PC-3 (cell line): Measurements from ENCODE around the gene PUS7. TPM values are rescaled to one million over a fixed set of nuclear protein-coding genes. Genes with fewer than 3 reads are reported as not detected.
"Not testable (repeated sequence)": the region's sequence is repeated elsewhere in the genome, so short reads cannot be mapped to it uniquely, and the experiment has no call there.

ENCODE experiments used
- ATAC-seq: fragments of 200-7000 bp; cut with Tn5 transposase; 2 replicates; pipeline ENCODE4 v1.9.1; 2020; ENCODE audit warnings: mild to moderate bottlenecking, moderate library complexity
- BruUV-seq: library from RNA; stranded (reverse); fragments of 400-500 nt; replicated peaks from 2 replicates; lab custom pipeline; 2021; lab: Mats Ljungman, UMichigan
- CTCF ChIA-PET: fragments of 300-600 bp; sonication (Branson Sonifier 250); formaldehyde crosslinking; loops from one replicate; lab custom pipeline; 2022; ENCODE audit warnings: antibody characterized with exemption; lab: Charles Lee
- POLR2A ChIA-PET: fragments of 300-600 bp; sonication (Branson Sonifier 250); formaldehyde crosslinking; loops from one replicate; lab custom pipeline; 2022; ENCODE audit warnings: antibody characterized with exemption; ENCODE audit not compliant: unreplicated experiment; lab: Charles Lee
- DNase-seq: peaks from one replicate; pipeline ENCODE4 v3.0.0-alpha.2; 2015
- H2AFZ ChIP-seq: fragments of 300-600 bp; sonication (generic); 2 replicates; pipeline ENCODE4 v1.6.0; 2016; ENCODE audit warnings: antibody characterized with exemption, low read length
- H3F3A ChIP-seq: fragments of 300-600 bp; sonication (generic); one replicate; pipeline ENCODE4 v1.6.0; 2017; ENCODE audit warnings: antibody characterized with exemption, low read length, control low read depth, mild to moderate bottlenecking; ENCODE audit not compliant: unreplicated experiment
- H3K27ac ChIP-seq: fragments of 300-600 bp; sonication (generic); 2 replicates; pipeline ENCODE4 v1.5.1; 2016; ENCODE audit warnings: mild to moderate bottlenecking, low read length
- H3K27me3 ChIP-seq: fragments of 300-600 bp; sonication (generic); 2 replicates; pipeline ENCODE4 v1.6.1; 2016; ENCODE audit warnings: low read length, mixed read lengths
- H3K36me3 ChIP-seq: fragments of 300-600 bp; sonication (generic); 2 replicates; pipeline ENCODE4 v1.6.1; 2016; ENCODE audit warnings: low read depth, mixed run types, low read length, mixed read lengths
- H3K4me1 ChIP-seq: fragments of 300-600 bp; sonication (generic); 2 replicates; pipeline ENCODE4 v1.5.1; 2016; ENCODE audit warnings: low read length; ENCODE audit not compliant: insufficient read depth
- H3K4me2 ChIP-seq: fragments of 300-600 bp; sonication (generic); 2 replicates; pipeline ENCODE4 v1.6.0; 2016; ENCODE audit warnings: low read length
- H3K4me3 ChIP-seq: fragments of 300-600 bp; sonication (generic); 2 replicates; pipeline ENCODE4 v1.5.1; 2016; ENCODE audit warnings: mild to moderate bottlenecking, low read length, mixed read lengths
- H3K79me2 ChIP-seq: fragments of 300-600 bp; sonication (generic); 2 replicates; pipeline ENCODE4 v1.6.1; 2017; ENCODE audit warnings: low read length, mixed read lengths
- H3K9ac ChIP-seq: fragments of 300-600 bp; sonication (generic); 2 replicates; pipeline ENCODE4 v1.6.0; 2016; ENCODE audit warnings: mild to moderate bottlenecking, low read length
- H3K9me2 ChIP-seq: fragments of 300-600 bp; sonication (generic); replicated peaks from 2 replicates; pipeline ENCODE4 v1.6.1; 2016; ENCODE audit warnings: mixed run types, low read length, mixed read lengths
- H3K9me3 ChIP-seq: fragments of 300-600 bp; sonication (generic); 2 replicates; pipeline ENCODE4 v1.6.1; 2016; ENCODE audit warnings: low read length, mixed read lengths
- H4K20me1 ChIP-seq: fragments of 300-600 bp; sonication (generic); 2 replicates; pipeline ENCODE4 v1.6.1; 2016; ENCODE audit warnings: low read length, mixed read lengths
- CTCF ChIP-seq: fragments of 300-600 bp; sonication (generic); conservative IDR thresholded peaks from 2 replicates; pipeline ENCODE4 v1.5.1; 2017; ENCODE audit warnings: antibody characterized with exemption, low read depth, mild to moderate bottlenecking, low read length
- EZH2 ChIP-seq: fragments of 300-600 bp; sonication (generic); IDR thresholded peaks from one replicate; pipeline ENCODE4 v1.6.1; 2017; ENCODE audit warnings: antibody characterized with exemption, mild to moderate bottlenecking, low read length; ENCODE audit not compliant: unreplicated experiment
- EZH2phosphoT487 ChIP-seq: fragments of 300-600 bp; sonication (generic); IDR thresholded peaks from 2 replicates; pipeline ENCODE4 v1.6.1; 2018; ENCODE audit warnings: mild to moderate bottlenecking, antibody characterized with exemption, low read length, borderline replicate concordance
- intact Hi-C: fragments of 100-400 bp; cut with micrococcal nuclease; formaldehyde crosslinking; loops from 2 replicates; pipeline ENCODE4 v1.9.0; 2023
- total RNA-seq: library from RNA; depleted of rRNA; stranded (reverse); fragments of >200 nt; gene quantifications from 2 replicates; pipeline ENCODE4 v1.2.3, GENCODE V29; 2014

PUS7 gene
- total RNA-seq, 1 experiment from 2014 or later: 37.2 TPM

GRCh38 chr7:105521027-105521716 is 899 bp downstream of the PUS7 start:
- H3K79me2 ChIP-seq: peaks cover 55% of the 10 kb centered on the region
- POLR2A ChIA-PET: no interaction called here
- TF ChIP-seq EZH2phosphoT487 (no peak), CTCF (no peak), EZH2 (no peak)

GRCh38 chr7:105520620-105521019 is 1.5 kb downstream of the PUS7 start:
- H3F3A ChIP-seq, H3K27ac ChIP-seq, ATAC-seq, H3K9me3 ChIP-seq, DNase-seq, H2AFZ ChIP-seq, POLR2A ChIA-PET, H3K27me3 ChIP-seq, CTCF ChIA-PET, H3K9me2 ChIP-seq: not testable (repeated sequence)
- peak overlapping the region; percentile 91 for H3K4me3 ChIP-seq
- intact Hi-C loops: loop anchor here (2.0 kb wide), 1 partner anchor 764 kb away; the partner anchor contains the start of gene NAMPT
- H4K20me1 ChIP-seq: peaks cover 19% of the 10 kb centered on the region; the same call in 1 of the 2 replicates
- peaks cover 18% of the 10 kb centered on the region for H3K4me1 ChIP-seq
- H3K4me2 ChIP-seq: peak overlapping the region; percentile 85
- TSS peak; percentile 43 for BruUV-seq
- H3K79me2 ChIP-seq: peaks cover 59% of the 10 kb centered on the region
- peaks cover 18% of the 10 kb centered on the region; the same call in 1 of the 2 replicates for H3K36me3 ChIP-seq
- H3K9ac ChIP-seq: peak overlapping the region; percentile 97

More at GRCh38 chr7:105521027-105521716, 899 bp downstream of the PUS7 start:
- peak overlapping the region; percentile 71 for H3K27ac ChIP-seq
- peaks cover 19% of the 10 kb centered on the region; the same call in 1 of the 2 replicates for H4K20me1 ChIP-seq
- H3K36me3 ChIP-seq: peaks cover 18% of the 10 kb centered on the region; the same call in 1 of the 2 replicates
- peak overlapping the region; percentile 81 for H2AFZ ChIP-seq
- ATAC-seq (peak; percentile 54), DNase-seq (peak; percentile 58)
- no peaks in the 10 kb centered on the region for H3K9me3 ChIP-seq
- no peaks in the 10 kb centered on the region for H3K27me3 ChIP-seq
- H3F3A ChIP-seq: no peaks in the 10 kb centered on the region
- H3K9me2 ChIP-seq: no peaks in the 10 kb centered on the region
- intact Hi-C loops: loop anchor here (2.0 kb wide), 1 partner anchor 764 kb away; the partner anchor contains the start of gene NAMPT
- H3K4me1 ChIP-seq: peaks cover 18% of the 10 kb centered on the region
- no TSS peak for BruUV-seq
- H3K9ac ChIP-seq: peak overlapping the region; percentile 97
- peak overlapping the region; percentile 91 for H3K4me3 ChIP-seq
- CTCF ChIA-PET: no interaction called here
- peak overlapping the region; percentile 85 for H3K4me2 ChIP-seq

- Histone ChIP-seq H3K27ac (no peak overlapping the region), H3K4me1 (peaks cover 27% of the 10 kb centered on the region), H3K4me2 (peak overlapping the region; percentile 25), H3F3A (peaks cover 9% of the 10 kb centered on the region), H3K27me3 (no peaks in the 10 kb centered on the region), H3K9ac (no peak overlapping the region), H4K20me1 (peaks cover 19% of the 10 kb centered on the region; the same call in 1 of the 2 replicates), H3K4me3 (peak overlapping the region; percentile 2; the same call in 1 of the 2 replicates), H3K9me3 (no peaks in the 10 kb centered on the region), H3K9me2 (no peaks in the 10 kb centered on the region), H3K36me3 (peaks cover 18% of the 10 kb centered on the region; the same call in 1 of the 2 replicates), H3K79me2 (peaks cover 66% of the 10 kb centered on the region), H2AFZ (no peak overlapping the region)
- intact Hi-C loops: no loop called here
- DNase-seq (peak; percentile 39), ATAC-seq (no peak)
- POLR2A ChIA-PET: no interaction called here
- CTCF ChIA-PET: interaction anchor here (1.1 kb wide), 1 partner anchor 658 kb away, joined by 3 read pairs; no protein-coding TSS in a partner anchor
- BruUV-seq: no TSS peak
- no peak for TF ChIP-seq EZH2phosphoT487
Measured at GRCh38 chr7:105519353-105519752, 2.7 kb downstream of the PUS7 start.

- CTCF ChIA-PET, H3K4me3 ChIP-seq, POLR2A ChIA-PET, ATAC-seq, DNase-seq, H3K9ac ChIP-seq, intact Hi-C loops, H3K27me3 ChIP-seq, H2AFZ ChIP-seq, H3K27ac ChIP-seq, H3K9me2 ChIP-seq, H3K9me3 ChIP-seq, BruUV-seq, H3K4me2 ChIP-seq, H3F3A ChIP-seq: not testable (repeated sequence)
- Histone ChIP-seq H3K4me1 (peaks cover 18% of the 10 kb centered on the region), H4K20me1 (peaks cover 33% of the 10 kb centered on the region), H3K79me2 (peaks cover 83% of the 10 kb centered on the region), H3K36me3 (peaks cover 25% of the 10 kb centered on the region)
Measured at GRCh38 chr7:105515610-105516009, 6.5 kb downstream of the PUS7 start.
